ENCODE data around the gene DCP2.

GRCh38 chr5:113062869-113063508, 86.4 kb downstream of the DCP2 start:
- TF ChIP-seq CTCF (IDR thresholded peaks at IDR 0.05 in 4 of 5, conservative IDR thresholded peaks at IDR 0.05 in 1 of 5) = no peak
- no peak for TF ChIP-seq POLR2A (IDR thresholded peaks at IDR 0.05)
